Lower leg skin (tissue), 4 donors: ENCODE data around the gene PSMD1. TPM values are rescaled to one million over a fixed set of nuclear protein-coding genes. Genes with fewer than 3 reads are reported as not detected.

Experiments
- DNase-seq, 2 donors: peaks; one replicate each; pipeline ENCODE4 v3.0.0-alpha.2; 2019; ENCODE audit warnings: low spot score in 2 of 2
- H3K4me3 ChIP-seq: fragments of 200-600 bp; sonication (generic); 2 replicates; pipeline ENCODE4 v1.5.1; 2017; ENCODE audit warnings: mild to moderate bottlenecking, low read depth; ENCODE audit not compliant: poor library complexity, severe bottlenecking
- CTCF ChIP-seq, 3 donors: fragments of 450-650 bp; IDR thresholded peaks; one replicate each; pipeline ENCODE4 v1.5.1; 2016; ENCODE audit warnings: antibody characterized with exemption in 3 of 3, mild to moderate bottlenecking in 3 of 3, moderate library complexity in 2 of 3
- POLR2A ChIP-seq, 2 donors: fragments of 450-650 bp; IDR thresholded peaks; one replicate each; pipeline ENCODE4 v1.6.1; 2016 to 2017; ENCODE audit warnings: antibody characterized with exemption in 2 of 2, mild to moderate bottlenecking in 1 of 2, moderate library complexity in 1 of 2
- WGBS, 2 donors: methylation state at CpG; one replicate each; pipeline ENCODE4 v1.1.5; 2018; 5-methylcytosine and 5-hydroxymethylcytosine counted together
- intact Hi-C: fragments of 100-400 bp; cut with DNase I; formaldehyde crosslinking; loops from one replicate; pipeline ENCODE4 v1.15.0; 2023; ENCODE audit warnings: low total_unique reads
- total RNA-seq, 4 donors: library from RNA; depleted of rRNA; stranded (reverse); fragments of >200 nt; gene quantifications; one replicate each; pipeline ENCODE4 v1.1.0, GENCODE V29; 2016

The PSMD1 gene
- total RNA-seq, 4 donors from 2014 or later: 49.8 to 67.9 (median 57.4) TPM

GRCh38 chr2:231187736-231188505, 131.3 kb downstream of the PSMD1 start:
- WGBS, 2 donors: 75% methylated on average over 18 of the region's 18 CpGs
- no peak for TF ChIP-seq POLR2A (IDR thresholded peaks at IDR 0.05)
- no peak for TF ChIP-seq CTCF (IDR thresholded peaks at IDR 0.05)
- intact Hi-C loops: no loop called here
- DNase-seq: peak in 1 of 2 donors; percentile 73
- H3K4me3 ChIP-seq: no peak overlapping the region

GRCh38 chr2:231188506-231189170, 132.0 kb downstream of the PSMD1 start:
- DNase-seq: peak in 1 of 2 donors; percentile 72
- no peak for TF ChIP-seq POLR2A (IDR thresholded peaks at IDR 0.05)
- TF ChIP-seq CTCF (IDR thresholded peaks at IDR 0.05): no peak
- intact Hi-C loops: no loop called here
- H3K4me3 ChIP-seq: no peak overlapping the region
- WGBS, 2 donors: 92 to 93% methylated on average over 6 of the region's 6 CpGs

- H3K4me3 ChIP-seq: no peak overlapping the region
- 96 to 99% methylated on average over 8 of the region's 8 CpGs for WGBS, 2 donors
- intact Hi-C loops: no loop called here
- TF ChIP-seq CTCF (IDR thresholded peaks at IDR 0.05): no peak
- TF ChIP-seq POLR2A (IDR thresholded peaks at IDR 0.05): no peak
- peak in 1 of 2 donors; percentile 82 for DNase-seq
Observed at GRCh38 chr2:231189171-231189530, 132.5 kb downstream of the PSMD1 start.

- DNase-seq: peak in 1 of 2 donors; percentile 87
- TF ChIP-seq POLR2A (IDR thresholded peaks at IDR 0.05): no peak
- no peak for TF ChIP-seq CTCF (IDR thresholded peaks at IDR 0.05)
- no peak overlapping the region for H3K4me3 ChIP-seq
- intact Hi-C loops: no loop called here
- 57 to 67% methylated on average over 22 of the region's 22 CpGs for WGBS, 2 donors
Observed at GRCh38 chr2:231189571-231190495, 133.2 kb downstream of the PSMD1 start.

GRCh38 chr2:231190531-231191197, 134.0 kb downstream of the PSMD1 start:
- TF ChIP-seq POLR2A (IDR thresholded peaks at IDR 0.05) (no peak), CTCF (IDR thresholded peaks at IDR 0.05) (no peak)
- DNase-seq: peak in 1 of 2 donors; percentile 87
- H3K4me3 ChIP-seq: no peak overlapping the region
- WGBS, 2 donors: 11 to 27% methylated on average over 25 to 41 of the region's 42 CpGs
- intact Hi-C loops: no loop called here
